HG03103 (cell line): ENCODE data around the gene ELL2.
"Not testable (repeated sequence)": the region's sequence is repeated elsewhere in the genome, so short reads cannot be mapped to it uniquely, and the experiment has no call there.

Experiments
- ATAC-seq: cut with Tn5 transposase; IDR thresholded peaks from one replicate; pipeline ENCODE4 v1.9.1; 2021; ENCODE audit warnings: low read depth; ENCODE audit not compliant: unreplicated experiment

Gene ELL2

DNA sequence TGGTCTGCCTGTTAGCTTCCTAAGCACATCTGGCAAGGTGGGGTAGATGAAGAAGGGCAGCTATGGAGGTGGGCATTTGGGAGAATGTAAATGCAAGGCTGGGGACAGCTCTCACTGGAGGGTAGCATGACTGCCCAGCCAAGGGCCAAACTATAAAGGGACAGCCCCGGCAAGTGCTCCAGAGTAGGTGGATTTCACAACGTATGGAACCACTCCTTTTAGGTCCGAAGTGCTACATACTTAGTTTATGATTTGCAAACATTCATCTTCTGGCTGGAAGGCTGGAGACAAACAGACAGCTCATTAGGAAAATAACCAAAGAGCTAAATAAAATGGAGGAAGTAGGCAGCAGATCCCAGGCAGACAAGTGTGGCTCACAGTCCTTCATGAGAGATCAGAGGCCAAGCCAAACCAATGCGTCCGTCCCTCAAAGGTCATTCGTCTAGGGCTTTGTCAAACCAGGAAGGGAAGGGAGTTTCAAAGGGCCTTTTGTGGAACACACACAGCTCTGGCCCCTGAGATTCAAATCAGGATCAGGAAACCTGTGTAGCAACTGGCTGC, 96.6 kb downstream of the ELL2 start:
- no peak for ATAC-seq

DNA sequence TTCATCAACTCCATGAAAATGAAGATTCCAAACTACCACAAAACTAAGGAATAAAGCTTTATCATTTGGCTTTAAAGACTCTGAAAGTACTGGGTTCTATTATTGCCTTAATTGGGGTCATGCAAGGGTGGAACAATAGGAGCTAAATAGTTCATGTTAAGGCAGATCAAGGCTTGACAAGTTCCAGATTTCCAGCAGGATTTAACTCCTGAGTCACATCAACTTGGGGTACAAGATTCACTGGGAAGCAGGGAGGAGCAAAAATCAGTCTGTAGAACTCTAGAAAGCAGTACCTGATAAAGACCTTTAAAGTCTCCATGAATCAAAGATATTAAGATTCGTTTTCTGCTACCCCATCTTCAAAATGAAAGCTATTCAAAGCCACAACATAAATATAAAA, 97.2 kb downstream of the ELL2 start:
- ATAC-seq, result no peak

DNA sequence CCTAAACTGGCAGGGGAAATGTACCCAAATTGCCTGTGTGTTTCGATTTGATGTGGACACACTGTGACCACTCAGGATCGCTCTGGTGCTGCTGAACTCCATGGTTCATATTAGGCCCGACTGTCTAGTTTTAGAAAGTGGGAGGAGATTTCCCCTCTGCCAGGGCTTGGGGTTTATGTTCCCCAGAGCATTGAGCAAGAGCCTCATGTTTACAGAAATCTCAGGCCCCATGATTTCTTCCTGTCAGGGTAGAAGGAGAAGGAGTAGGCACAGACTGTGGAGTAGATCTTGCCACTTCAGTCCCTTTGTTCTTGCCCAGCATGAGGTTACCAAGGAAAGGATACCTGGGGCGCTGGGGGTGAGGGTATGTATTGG, 98.3 kb downstream of the ELL2 start:
- no peak for ATAC-seq

DNA sequence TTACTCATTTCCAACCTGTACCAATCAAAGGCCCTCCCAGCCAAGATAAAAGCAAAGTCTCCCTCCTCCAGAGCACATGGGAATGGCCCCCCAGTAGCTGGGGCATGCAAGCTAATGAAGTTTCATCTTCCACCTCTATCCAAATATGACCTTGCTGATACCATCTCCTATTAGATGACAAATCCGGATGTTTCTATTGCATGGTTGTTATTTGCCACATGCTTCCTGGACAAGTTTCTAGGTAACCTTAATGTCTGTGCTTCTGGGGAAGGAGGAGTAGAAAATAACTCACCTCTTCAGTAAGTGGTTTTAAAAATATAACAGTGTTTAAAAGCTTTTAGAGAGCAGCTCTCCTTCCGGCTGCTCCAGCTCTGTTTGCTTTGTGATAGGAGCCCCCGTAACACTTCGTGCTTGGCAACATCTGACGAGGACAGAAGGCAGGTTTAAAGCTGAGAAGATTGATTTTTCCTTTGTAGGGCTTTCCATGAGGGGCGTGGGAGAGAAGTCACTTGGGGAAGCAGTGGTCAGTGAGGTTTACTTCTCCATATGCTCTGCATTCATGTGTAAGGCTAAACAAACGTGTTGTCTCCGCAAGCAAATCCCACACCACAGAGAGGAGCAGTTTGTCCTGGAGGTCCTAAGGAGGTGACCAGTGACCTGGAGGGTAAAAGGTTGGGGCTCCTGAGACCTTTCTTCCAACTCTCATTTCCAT, 98.8 kb downstream of the ELL2 start:
- ATAC-seq, result no peak

DNA sequence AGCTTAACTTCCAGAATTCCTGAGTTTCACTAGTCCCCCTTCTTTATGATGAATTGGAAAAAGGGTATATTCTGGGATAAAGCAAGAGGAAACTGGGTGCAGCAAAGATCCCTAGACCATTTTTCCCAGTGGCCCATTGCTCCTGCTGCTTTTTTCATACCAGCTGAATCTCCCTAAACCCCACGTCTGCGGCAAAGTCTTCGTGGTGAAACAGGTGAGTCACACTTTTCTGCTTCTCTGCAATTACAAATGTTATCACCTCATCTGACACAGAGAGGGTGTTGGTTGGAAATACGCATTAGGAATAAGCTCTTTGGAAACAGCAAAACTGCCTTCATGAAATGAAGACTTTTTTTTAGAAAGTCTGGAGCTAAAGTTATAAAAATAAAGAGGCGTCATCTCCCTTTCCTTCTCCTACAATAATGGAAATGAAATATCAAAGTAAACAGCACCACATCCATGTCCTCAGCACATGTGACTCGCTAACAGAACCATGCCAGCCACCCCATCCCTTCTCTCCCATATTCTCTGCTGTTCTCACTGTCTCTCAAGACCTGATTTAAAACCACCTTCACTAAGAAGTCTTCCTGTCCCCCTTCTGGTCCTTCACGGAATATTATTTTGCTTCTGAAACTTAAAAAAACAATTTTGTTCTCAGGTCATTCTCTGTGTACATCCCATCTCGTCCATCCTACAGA, 99.6 kb downstream of the ELL2 start:
- ATAC-seq, result no peak

DNA sequence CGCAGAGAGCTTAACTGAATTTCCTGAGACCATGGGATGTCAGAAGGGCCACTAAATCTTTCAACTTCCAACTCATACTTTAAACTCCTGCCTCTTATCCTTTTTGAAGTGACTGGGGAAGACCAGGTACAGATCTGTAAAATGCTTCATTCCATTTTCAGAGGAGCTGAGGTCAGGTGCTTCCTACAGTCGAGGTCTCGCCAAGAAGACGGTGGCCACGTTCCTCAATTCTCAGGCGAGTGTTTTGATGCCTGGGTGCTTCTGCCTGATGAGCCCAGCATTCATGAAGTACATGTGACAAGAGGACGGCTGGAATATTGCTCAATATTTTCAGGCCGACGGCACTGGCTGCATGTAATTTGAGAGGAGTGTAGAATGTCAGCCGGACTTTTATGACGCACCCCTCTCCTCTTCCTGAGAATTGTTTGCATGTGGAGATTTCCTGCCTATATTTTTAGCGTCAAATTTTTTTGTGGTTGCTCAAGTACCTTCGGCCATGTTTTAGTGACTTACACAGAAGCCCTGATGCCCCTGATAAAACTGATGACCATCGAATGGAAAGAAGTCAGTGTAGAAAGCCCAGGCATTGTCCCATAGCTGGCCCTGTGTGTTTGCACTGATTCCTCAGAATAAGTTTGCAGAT, 100.3 kb downstream of the ELL2 start:
- ATAC-seq, result no peak

DNA sequence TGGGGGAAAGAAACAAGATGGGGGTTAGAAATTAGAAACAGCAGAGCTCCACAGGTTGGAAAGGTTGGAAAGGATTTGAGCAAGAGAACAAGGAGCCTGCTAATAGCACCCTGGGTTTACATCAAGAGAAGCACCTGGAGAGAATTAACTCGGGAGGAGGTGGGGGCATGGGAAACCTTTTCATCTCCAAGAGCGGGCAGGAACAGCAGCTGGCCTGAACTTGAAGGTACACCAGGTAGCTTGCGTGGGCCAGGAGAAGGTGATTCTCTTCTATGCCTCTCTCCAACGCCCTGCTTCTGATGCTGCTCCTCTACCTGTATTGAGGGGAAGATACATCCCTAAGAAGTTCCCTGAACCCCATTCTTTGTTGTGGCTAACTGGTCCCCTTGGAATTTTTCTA, 102.0 kb downstream of the ELL2 start:
- ATAC-seq, result no peak

DNA sequence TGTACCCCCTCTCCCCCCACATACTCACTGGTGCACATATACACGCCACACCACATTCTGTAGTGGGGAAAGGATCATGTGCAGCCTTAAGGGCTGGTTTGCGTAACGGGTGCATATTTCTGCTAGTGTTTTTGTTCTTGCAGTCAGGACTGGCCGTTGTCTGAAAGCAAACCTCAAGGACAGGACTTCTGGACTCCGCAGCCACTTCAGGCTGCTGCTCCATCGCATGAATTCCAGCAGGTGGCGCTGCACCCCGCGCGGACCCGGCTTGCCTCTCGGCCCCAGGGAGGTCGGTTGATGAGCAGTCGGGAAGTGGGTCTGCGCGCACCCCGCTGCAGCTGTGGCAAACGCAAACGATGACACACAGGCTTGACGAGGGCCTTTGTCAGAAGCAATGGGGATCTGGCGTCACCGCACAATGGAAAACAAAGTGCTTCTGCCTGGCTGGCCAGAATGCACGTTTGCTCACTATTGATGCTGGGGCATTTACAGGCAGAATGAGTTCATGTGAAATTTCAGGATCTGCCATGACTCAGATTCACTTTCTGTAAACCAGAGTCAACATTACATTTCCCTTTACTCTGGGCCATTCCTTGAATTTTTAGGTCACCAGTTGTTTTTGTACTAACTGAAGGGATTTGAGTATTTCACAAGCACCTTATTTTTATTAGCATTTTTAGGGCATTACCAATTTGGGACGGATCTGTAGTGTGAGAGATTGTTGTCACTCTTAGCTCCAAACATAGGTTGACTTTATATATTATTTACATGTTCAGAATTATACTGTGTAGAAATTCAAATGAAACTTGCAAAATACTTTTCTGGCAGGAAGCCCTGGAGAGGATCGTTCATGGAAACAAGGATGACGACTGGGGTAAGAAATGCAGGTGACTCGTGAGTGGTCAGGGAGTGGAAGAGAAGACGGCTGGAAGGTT, 102.7 kb downstream of the ELL2 start:
- peak; percentile 89 for ATAC-seq

DNA sequence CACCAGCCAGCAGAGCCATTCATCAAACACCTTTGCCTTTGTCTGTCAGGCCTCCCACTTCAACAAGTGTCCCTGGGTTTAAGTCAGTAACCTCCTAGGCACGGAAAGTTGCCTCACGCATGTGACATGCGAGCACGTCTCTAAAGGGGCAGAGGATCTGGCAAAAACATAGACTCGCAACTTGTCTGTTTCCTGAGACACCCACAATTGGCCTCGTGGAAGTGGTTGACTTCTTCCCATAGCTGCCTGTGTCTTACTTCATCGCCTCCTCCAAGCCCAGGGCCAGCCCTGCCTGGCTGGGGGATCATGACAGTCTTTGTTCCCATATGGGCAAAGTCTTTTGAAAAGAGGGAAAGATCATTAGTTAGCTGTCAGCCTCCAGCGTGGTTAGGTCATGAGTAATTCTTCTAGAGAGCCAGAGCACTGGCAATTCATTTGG, 103.6 kb downstream of the ELL2 start:
- ATAC-seq, result no peak

DNA sequence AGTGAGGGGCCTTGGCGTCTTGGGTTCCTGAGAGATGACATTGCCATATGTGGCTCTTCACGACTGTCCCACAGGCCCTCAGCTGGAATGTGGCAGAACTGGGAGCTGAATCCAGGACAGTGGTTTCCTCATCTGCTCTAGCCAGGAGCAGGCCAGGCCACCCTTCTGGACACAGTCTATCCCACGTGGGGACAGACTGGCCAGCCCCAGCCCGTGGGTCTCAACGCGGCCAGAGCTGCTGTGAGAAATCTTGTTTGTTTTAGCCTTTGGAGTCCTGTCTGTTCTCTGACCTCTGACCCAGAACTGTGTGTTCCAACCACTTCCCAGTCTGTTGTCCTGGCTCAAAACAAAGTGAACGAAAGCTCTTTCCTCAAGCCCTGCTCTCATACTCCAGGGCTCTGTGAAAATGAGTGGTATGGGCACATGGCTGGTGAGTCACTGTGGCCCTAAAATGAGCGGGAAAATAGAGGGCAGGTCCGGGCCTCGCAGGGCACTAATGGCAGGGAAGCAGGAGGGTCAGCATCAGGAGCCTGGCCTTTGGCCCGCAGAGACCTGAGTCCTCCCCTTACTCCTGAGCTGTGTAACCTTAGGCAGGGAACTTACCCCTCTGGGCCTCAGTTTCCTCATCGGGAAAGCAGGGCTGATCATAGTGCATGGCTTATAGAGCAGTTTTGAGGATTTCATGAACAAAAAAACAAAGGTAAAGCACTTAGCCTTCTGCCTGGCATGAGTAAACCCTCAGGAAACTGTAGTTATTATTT, 104.3 kb downstream of the ELL2 start:
- no peak for ATAC-seq

DNA sequence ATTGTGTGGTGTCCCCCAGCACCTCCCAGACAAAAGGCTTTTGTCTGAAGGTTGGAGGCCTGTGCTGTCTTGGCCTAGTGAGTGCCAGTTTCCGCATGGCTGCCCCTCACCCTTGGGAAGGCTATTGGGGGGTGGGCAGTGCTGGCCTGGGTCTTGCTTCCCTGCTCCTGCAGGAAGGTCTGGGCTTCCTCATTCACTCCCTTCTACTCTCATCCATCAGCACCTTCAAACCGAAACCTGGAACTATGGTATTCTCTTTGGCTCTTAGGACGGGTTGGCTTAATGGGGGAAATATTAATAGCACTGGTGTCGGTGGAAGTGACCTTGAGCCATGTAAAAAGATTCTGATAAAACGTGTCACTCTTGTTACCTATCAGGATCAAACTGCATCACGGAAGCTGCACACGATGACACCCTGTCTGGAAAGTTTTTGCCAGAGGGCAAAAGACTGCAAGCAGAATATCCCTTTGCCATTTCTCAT, 105.1 kb downstream of the ELL2 start:
- no peak for ATAC-seq

DNA sequence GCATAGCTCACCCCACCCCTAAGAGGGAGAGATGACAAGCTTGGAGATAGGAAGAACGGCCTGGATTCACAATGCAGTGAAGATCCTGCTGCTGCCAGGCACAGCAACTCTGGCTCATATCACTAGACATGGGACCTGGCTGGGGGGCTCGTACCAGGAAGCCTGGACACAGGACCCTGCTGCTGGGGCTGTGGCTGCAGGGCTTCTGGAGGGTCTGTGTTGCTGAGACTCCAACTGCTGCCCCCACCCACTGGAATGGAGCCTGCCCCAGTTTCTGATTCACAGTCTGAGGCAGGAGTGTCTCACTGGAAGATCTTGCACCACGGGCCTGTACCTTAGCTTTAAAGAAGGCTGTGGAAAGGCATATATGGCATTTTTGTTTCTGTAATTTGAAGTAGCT, 108.2 kb downstream of the ELL2 start:
- ATAC-seq, result no peak

DNA sequence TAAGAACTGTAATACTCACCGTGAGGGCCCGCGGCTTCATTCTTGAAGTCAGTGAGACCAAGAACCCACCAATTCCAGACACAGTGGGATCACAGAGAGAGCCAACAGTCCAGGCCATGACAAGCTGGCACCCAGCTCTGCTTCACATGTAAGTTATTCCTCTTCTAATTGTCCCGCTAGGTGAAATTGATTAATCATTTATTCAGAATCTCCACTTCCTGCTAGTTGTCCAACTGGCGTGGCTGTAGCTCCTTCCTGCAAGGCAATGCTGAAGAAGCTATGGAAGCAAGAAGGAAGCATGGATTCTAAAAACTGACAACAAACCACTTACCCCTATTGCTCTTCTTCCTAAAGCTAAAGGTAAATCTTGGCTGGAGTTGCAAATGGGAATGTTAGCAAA, 109.1 kb downstream of the ELL2 start:
- ATAC-seq, result no peak

DNA sequence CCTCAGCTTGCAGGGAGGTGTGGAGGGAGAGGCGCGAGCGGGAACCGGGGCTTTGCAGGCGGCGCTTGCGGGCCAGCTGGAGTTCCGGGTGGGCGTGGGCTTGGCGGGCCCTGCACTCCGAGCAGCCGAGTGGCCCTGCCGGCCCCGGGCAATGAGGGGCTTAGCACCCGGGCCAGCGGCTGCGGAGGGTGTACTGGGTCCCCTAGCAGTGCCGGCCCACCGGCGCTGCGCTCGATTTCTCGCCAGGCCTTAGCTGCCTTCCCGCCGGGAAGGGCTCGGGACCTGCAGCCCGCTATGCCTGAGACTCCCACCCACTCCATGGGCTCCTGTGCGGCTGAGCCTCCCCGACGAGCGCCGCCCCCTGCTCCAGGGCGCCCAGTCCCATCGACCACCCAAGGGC, 110.5 kb downstream of the ELL2 start:
- not testable (repeated sequence) for ATAC-seq

DNA sequence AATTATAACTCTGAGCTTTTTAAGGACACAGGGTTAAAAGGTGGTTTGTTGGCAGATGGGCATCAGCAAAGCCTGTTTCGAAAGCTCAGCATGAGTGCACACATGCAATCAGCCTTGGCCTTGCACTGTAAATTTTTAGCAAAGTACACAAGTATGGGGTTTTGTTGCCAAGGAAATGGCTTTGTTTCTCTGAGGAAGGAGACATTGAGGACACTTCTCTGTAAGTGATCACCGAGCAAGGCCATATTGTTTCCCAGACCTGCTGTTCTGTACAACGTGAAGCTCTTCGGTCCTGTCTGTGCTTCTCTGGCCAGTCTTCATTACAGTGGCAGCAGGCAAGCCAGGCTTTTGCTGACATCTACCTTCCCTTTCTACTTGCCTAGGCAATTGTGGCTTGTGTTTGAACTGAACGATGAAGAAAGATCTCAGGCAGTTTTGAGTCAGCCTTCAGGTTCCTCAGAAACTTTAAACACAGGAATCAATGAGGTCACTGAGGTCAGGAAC, 111.2 kb downstream of the ELL2 start:
- no peak for ATAC-seq

DNA sequence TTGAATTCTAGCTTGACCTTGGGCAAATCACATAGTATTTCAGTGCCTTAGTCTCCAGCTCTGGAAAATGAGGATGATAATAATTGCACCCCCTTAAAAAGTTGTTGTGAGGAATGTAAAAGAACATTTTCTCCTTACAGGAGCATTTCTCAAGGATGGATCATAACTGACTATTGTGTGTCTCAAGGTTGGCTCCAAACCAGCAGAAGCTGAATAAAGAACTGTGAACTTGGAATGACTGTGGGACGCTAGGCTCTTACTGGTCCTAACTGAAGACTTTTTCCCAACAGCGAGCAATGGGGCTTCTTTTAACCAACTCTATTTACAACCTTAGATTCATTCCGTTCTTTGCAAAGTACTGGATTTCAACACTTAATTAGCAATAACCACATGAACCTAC, 113.0 kb downstream of the ELL2 start:
- no peak for ATAC-seq

DNA sequence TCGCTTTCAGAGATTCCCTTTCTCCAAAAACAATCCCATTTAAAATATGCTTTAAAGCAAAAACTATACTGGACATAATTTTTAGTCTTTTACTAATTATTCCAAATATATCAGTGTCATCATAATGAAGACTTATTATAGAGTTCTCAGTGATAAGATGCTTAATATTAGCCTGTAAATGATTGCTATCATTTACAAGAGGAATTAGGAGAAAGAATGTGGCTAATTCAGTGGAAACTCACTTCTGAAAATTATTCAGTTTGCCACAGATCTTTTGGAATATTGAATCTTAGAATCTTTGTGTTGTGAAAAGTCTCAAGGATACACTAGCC, 114.4 kb downstream of the ELL2 start:
- no peak for ATAC-seq

DNA sequence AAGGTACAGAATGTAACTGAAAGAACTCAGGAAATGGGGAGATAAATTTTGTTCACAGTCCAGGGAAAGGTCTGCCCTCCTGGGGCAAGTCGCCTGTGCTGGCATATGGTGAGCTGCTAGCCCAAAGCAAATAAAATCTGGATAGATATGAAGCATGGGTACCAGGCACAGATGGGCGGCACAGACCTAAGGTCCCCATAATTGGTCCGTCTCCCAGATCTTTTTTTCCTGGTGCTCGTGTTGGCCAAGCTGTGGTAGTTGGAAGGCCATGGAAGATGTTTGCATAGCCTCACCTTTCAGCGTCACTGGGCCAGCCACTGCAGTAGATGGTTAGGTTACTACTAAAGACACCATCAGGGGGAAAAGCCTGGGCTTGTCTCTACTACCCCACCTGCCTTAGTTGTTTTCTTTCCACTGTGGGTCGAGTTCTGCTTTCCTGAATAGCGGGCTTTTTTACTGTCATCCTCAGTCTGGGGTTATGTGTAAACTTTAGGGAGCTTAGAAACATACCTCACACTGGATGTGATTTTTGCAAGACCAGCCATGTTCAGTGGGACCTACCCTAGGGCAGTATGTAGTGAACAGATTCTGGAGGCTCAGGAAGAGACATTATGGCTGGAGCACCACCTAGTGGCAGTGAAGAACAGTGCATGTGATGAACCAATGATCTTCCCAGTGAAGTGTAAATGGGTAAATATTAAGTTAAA, 114.9 kb downstream of the ELL2 start:
- peak; percentile 51 for ATAC-seq

DNA sequence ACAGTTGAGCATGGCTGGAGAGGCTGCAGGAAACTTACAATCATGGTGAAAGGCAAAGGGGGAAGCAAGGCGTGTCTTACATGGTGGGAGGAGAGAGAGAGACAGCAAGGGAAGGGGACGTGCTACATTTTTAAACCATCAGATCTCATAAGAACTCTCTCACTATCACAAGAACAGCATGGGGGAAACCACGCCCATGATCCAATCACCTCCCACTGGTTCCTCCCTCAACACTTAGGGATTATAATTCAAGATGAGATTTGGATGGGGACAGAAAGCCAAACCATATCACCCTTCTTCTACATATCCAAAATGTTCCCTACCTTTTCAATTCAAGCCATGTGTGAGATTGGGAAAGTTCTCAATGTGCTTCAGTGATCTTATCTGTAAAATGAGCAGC, 116.3 kb downstream of the ELL2 start:
- no peak for ATAC-seq
